ENCODE results near the gene XPNPEP3.

DNA sequence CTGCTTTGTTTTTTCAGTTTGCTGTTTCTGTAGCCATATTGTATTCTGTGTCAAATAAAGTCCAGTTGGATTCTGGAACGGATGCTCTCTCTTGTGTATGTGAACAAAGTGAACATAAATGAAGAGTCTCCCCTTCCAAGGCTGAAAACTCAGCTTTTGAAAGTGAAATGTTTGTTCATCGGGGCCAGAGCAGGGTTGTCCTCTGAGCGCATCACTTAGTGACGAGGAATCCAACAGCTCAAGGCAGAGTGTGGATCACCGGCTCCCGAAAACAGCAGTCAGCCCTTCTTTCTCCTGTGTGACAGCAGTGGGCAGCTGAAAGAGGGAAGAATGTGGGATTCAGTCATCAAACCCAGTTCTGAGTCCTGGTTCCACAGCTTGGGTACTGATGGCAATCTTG is 115.6 kb downstream of the XPNPEP3 start:
- TF ChIP-seq CTCF (conservative IDR thresholded peaks at IDR 0.05; ENCODE audit: low read depth, low read length) (no peak), RCOR1 (IDR thresholded peaks at IDR 0.05; ENCODE audit: insufficient replicate concordance, low read length) (no peak), MXI1 (IDR thresholded peaks at IDR 0.05; ENCODE audit: borderline replicate concordance, low read depth, low read length) (no peak), USF2 (IDR thresholded peaks at IDR 0.05; ENCODE audit: low read depth, low read length) (no peak)
